Naive thymus-derived CD8-positive, alpha-beta T cell (primary cell): Measurements from ENCODE around the gene HEMK1. TPM values are rescaled to one million over a fixed set of nuclear protein-coding genes. Genes with fewer than 3 reads are reported as not detected.

Source experiments
- ATAC-seq, 2 donors: fragments of 150-1000 bp; cut with Tn5 transposase in 1 of 2; sonication (Bioruptor Pico), chemical (Tn5 transposase) in 1 of 2; 1 replicate in 1 of 2; 2 replicates in 1 of 2; pipeline ENCODE4 v1.10.0; 2021; ENCODE audit warnings: mild to moderate bottlenecking in 2 of 2, moderate library complexity in 2 of 2
- POLR2A ChIA-PET: fragments of 350-600 bp; sonication (Branson Sonifier 250); formaldehyde crosslinking; loops from one replicate; lab custom pipeline; 2021; ENCODE audit warnings: antibody characterized with exemption; lab: Charles Lee
- DNase-seq, 10 donors: peaks; one replicate each; pipeline versions ENCODE4 v3.0.0 to v3.0.0-alpha.2; 2020 to 2022
- H3K27ac Mint-ChIP-seq, 10 donors: one replicate each; pipeline ENCODE4 v1.8.0; 2020 to 2022; ENCODE audit warnings: mild to moderate bottlenecking in 10 of 10, mixed read lengths in 10 of 10, moderate library complexity in 4 of 10, inconsistent platforms in 1 of 10
- H3K27me3 Mint-ChIP-seq, 5 donors: one replicate each; pipeline ENCODE4 v1.8.0; 2021 to 2022; ENCODE audit warnings: mixed read lengths in 5 of 5
- H3K36me3 Mint-ChIP-seq, 3 donors: one replicate each; pipeline ENCODE4 v1.8.0; 2020 to 2022; ENCODE audit warnings: mixed read lengths in 3 of 3, mild to moderate bottlenecking in 2 of 3, inconsistent platforms in 1 of 3
- H3K4me1 Mint-ChIP-seq, 4 donors: one replicate each; pipeline ENCODE4 v1.8.0; 2021 to 2022; ENCODE audit warnings: mixed read lengths in 4 of 4
- H3K4me3 Mint-ChIP-seq, 10 donors: one replicate each; pipeline ENCODE4 v1.8.0; 2020 to 2022; ENCODE audit warnings: mild to moderate bottlenecking in 10 of 10, mixed read lengths in 10 of 10, moderate library complexity in 6 of 10, inconsistent platforms in 1 of 10
- H3K9me3 Mint-ChIP-seq, 9 donors: one replicate each; pipeline ENCODE4 v1.8.0; 2020 to 2022; ENCODE audit warnings: mixed read lengths in 9 of 9, mild to moderate bottlenecking in 3 of 9, inconsistent platforms in 1 of 9, moderate library complexity in 1 of 9
- polyA plus RNA-seq, 3 donors: library from polyadenylated mRNA; unstranded; fragments of 300-500 nt; fragmentation: Illumina TruSeq; gene quantifications; one replicate each; pipeline ENCODE4 v1.2.3, GENCODE V29; 2021
- total RNA-seq, 8 experiments: library from RNA in 2 of 8; stranded (reverse) in 2 of 8; gene quantifications; one replicate each; pipeline ENCODE4 v1.2.3 and lab custom pipeline; 2021 to 2026

Gene HEMK1
- total and polyA plus RNA-seq, 5 experiments from 2014 or later: 20.2 to 67.1 (median 43.1) TPM

DNA sequence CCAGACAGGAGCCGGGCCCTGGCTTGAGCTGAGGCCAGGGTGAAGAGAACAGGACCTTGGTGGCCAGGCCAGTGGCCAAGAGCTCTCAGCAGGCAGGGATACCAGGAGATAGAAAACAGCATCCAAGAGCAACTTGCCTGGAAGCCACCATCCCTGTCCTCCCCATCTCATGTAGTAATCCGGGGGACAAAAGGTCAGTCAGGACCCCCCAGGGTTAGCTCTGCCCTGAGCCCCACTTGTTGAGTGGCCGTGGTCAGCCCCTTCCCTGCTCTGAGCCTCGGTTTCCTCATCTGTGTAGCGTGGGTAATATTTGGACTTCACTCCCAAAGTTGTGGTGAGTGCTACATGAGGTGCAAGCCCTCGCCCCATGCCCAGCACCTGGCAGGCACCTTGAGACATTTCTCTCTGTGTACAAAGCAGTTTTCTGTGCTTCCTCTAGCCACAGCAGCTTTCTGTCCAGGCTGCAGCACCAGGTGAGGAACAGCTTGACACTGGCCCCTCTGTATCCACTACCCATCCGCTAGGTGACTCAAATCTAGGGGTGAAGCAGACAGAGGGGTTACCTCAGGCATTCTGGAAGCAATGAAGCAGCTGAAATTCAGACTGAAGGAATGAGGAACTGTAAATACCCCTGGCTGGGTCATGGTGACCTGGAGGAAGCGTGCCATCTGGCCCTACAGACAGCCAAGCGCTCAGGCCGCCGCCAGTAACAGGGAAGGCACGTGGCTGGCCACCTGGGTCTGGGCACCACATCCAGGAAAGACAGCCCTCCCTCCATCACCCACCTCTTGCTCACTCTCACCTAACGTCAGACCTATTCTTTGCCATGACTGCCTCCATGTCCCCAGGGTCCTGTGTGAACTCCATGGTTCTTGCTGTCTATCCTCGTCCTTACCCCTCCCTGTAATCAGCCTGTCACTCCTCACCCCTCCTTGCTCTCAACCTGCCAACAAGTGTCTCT is 35.6 kb downstream of the HEMK1 start:
- DNase-seq: no peak
- Mint-ChIP-seq H3K4me1 (peaks cover 70 to 100% (median 98%) of the 10 kb centered on the region in 4 donors), H3K36me3 (peaks cover 5 to 64% (median 33%) of the 10 kb centered on the region in 3 donors), H3K9me3 (no peaks in the 10 kb centered on the region), H3K27me3 (no peaks in the 10 kb centered on the region), H3K27ac (peak overlapping the region; percentile 88 to 99 (median 94)), H3K4me3 (peak overlapping the region; percentile 79 to 98 (median 94))
- no peak for ATAC-seq
- POLR2A ChIA-PET: interaction anchor here (1.1 to 21.2 kb wide), 7 partner anchors 5 to 30 kb away, joined by 3 to 623 read pairs (median 9); partner anchors contain the start of genes C3orf18, HEMK1 and MAPKAPK3

DNA sequence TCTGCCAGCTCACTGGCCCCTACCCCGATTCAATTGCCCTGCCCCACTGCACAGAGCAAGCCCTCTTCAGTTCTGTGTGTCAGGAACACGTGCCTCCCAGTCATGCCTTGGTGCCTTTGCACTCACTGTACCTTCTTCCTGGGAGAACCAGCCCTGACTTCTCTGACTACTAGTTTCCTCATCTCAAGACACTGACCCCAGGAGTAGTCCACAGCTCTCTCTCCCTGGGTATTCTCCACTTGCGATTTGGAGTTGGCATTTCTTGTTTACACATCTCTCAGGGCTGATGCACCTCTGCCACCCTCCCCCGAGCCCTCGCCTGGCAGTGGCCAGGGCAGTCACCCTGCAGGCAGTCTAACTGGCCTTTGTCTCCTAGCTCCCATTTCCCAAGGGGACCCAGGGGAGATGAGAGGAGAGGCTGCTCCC is 36.6 kb downstream of the HEMK1 start:
- Mint-ChIP-seq H3K27ac (peak overlapping the region; percentile 88 to 99 (median 94)), H3K4me3 (peak overlapping the region; percentile 79 to 98 (median 94)), H3K9me3 (no peaks in the 10 kb centered on the region), H3K27me3 (no peaks in the 10 kb centered on the region), H3K4me1 (peaks cover 67 to 100% (median 94%) of the 10 kb centered on the region in 4 donors), H3K36me3 (peaks cover 5 to 72% (median 40%) of the 10 kb centered on the region in 3 donors)
- DNase-seq (no peak), ATAC-seq (no peak)
- POLR2A ChIA-PET: interaction anchor here (1.1 to 21.2 kb wide), 6 partner anchors 6 to 31 kb away, joined by 3 to 623 read pairs (median 56); partner anchors contain the start of genes C3orf18 and HEMK1

DNA sequence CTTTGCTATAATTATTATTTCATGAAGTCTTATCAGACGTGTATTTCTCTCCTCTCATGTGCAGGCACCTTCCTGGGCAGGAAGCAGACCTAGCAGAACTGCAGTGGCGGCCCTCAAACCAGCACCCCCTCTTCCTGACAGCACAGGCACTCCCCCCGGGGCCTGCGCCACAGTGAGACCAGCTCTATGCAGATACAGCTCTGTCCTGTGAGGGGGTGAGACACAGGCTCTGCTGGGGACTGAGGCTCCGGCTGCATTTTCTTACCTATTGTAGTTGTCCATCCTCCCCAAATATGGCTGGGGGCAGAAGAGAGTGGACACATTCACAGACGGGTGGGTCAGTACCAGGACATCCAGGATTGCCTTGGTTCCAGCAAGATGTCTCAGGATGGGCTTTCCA is 37.3 kb downstream of the HEMK1 start:
- Mint-ChIP-seq H3K36me3 (peaks cover 5 to 72% (median 40%) of the 10 kb centered on the region in 3 donors), H3K4me3 (peak overlapping the region; percentile 79 to 98 (median 94)), H3K27me3 (no peaks in the 10 kb centered on the region), H3K4me1 (peaks cover 62 to 96% (median 89%) of the 10 kb centered on the region in 4 donors), H3K9me3 (no peaks in the 10 kb centered on the region), H3K27ac (peak overlapping the region; percentile 88 to 99 (median 94))
- POLR2A ChIA-PET: interaction anchor here (1.3 to 21.2 kb wide), 5 partner anchors 7 to 157 kb away, joined by 3 to 623 read pairs (median 104); partner anchors contain the start of genes C3orf18 and HEMK1
- DNase-seq: peak; percentile 23 to 80 (median 56)
- ATAC-seq: peak; percentile 64 to 73

DNA sequence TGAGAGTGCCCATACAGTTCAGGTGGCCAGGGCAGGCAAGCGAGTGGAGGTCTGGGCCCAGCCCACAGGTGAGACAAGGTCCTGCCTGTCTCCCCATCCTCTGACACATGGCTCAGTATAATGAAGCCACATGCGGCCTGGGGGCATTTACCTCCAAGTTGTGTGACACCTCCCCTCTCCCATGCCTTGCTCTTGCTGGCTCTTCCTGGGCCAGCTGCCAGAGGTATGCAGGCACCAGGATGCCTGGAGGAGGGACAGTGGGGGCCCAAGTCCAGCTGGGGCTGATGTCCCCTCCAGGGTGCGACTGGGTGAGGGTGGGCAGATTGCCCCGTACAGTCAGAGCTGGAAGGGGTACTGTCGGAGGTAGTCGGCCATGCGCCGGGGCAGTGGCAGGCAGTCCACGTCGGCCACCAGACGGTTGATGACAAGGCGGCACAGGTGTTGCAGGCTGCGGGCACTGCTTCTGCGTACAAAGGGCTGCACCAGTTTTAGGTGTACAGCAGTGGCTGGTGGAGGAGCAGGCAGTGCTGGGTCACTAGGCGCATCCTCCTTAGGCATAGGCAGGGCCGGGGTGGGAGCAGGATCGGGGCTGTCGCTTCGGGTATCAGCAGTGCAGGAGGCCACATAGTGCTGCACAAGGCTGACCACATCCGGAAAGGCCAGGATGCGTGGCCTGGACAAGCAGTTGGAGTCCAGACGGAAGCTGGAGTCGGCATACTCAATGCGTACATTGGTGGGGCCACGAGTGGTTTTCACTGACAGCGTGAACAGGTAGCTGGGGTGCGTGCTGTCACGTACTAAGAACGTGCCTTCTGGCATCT is 38.2 kb downstream of the HEMK1 start:
- Mint-ChIP-seq H3K27me3 (no peaks in the 10 kb centered on the region), H3K36me3 (peaks cover 5 to 70% (median 40%) of the 10 kb centered on the region in 3 donors), H3K4me3 (peak overlapping the region; percentile 92 to 98 (median 94)), H3K4me1 (peaks cover 57 to 94% (median 87%) of the 10 kb centered on the region in 4 donors), H3K27ac (peak overlapping the region; percentile 90 to 99 (median 94)), H3K9me3 (no peaks in the 10 kb centered on the region)
- ATAC-seq (no peak), DNase-seq (no peak)
- POLR2A ChIA-PET: interaction anchor here (0.9 to 21.2 kb wide), 8 partner anchors 8 to 266 kb away, joined by 3 to 623 read pairs (median 6); partner anchors contain the start of genes C3orf18, CYB561D2, HEMK1 and MAPKAPK3

DNA sequence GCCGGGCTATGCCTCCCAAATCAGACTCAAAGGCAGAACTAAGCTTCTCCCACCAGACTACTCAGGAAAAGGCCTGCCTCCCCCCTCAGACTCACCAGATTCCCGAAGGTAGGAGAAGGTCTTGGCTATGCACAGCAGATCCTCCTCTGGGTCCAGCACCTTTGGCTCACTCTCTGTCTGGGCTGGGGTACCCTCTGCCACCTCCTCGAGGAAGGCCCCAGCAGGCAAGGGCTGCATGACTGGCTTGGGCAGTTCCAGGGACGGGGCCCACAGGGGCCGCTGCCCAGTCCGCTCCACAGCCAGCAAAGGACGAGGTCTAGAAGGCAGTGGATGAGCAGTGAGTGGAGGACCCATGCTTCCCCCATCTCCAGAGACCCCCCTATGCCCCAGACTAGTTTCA is 39.0 kb downstream of the HEMK1 start:
- DNase-seq (no peak), ATAC-seq (no peak)
- H3K27ac Mint-ChIP-seq: peak overlapping the region; percentile 88 to 98 (median 94)
- H3K36me3 Mint-ChIP-seq: peaks cover 5 to 70% (median 40%) of the 10 kb centered on the region in 3 donors
- H3K4me1 Mint-ChIP-seq: peaks cover 54 to 94% (median 86%) of the 10 kb centered on the region in 4 donors
- no peaks in the 10 kb centered on the region for H3K9me3 Mint-ChIP-seq
- POLR2A ChIA-PET: interaction anchor here (0.9 to 21.2 kb wide), 7 partner anchors 8 to 267 kb away, joined by 3 to 623 read pairs (median 7); partner anchors contain the start of genes C3orf18, CYB561D2, HEMK1 and MAPKAPK3
- H3K27me3 Mint-ChIP-seq: no peaks in the 10 kb centered on the region
- peak overlapping the region; percentile 92 to 98 (median 94) for H3K4me3 Mint-ChIP-seq

DNA sequence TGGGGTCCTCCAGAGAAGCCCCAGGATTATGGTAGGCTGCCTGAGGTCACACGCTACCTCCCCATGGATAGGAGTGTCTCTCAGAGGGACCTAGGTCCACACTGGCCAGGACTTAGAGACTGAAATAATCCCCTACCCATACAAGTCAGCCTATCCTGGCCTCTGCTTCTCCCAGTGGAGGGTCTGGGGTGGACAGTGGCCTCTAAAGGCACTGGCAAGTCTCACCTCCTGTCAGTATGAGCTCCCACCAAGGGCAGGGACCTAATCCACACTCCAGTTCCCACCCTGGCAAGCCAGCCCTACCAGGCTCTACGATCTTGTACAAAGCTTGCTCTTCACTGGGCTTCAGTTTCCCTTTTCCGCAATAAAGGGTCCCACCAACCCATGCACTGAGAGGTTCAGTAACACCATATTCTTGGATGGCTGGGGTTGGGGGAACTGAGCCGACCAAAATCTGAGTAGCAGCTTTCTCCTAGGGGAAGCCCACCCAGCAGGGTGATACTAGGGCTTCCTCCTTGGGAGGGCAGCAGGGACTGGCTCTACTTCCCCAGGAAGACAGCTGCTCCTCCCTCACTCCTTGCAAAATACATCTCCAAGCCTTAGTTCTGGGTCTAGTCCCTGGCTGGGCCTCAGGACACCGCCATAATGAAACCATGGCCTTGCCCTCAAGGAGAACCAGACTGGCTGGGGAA is 39.9 kb downstream of the HEMK1 start:
- Mint-ChIP-seq H3K27me3 (no peaks in the 10 kb centered on the region), H3K4me1 (peaks cover 52 to 94% (median 86%) of the 10 kb centered on the region in 4 donors), H3K27ac (peak overlapping the region; percentile 88 to 98 (median 94)), H3K9me3 (no peaks in the 10 kb centered on the region), H3K36me3 (peaks cover 5 to 61% (median 40%) of the 10 kb centered on the region in 3 donors), H3K4me3 (peak overlapping the region; percentile 92 to 98 (median 94))
- DNase-seq (no peak), ATAC-seq (no peak)
- POLR2A ChIA-PET: interaction anchor here (0.6 to 21.2 kb wide), 12 partner anchors 7 to 310 kb away, joined by 3 to 623 read pairs (median 4); partner anchors contain the start of genes C3orf18, CYB561D2, HEMK1 and HYAL3

DNA sequence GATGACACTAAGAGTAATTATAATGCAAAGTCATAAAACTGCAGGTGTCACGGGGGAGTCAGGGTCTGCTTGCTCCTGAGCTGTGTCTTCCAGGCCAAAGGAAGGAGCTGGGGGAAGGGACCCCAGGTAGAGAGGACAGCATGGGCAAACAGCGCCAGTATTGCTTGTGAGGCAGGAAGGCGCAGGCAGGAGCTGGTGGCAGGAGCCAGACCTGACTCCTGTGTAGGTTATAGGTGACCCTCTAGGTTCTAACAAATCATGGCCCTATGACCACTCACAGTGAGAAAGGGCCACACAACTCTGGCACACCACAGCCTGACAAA is 40.4 kb downstream of the HEMK1 start:
- DNase-seq (no peak), ATAC-seq (no peak)
- H3K9me3 Mint-ChIP-seq: no peaks in the 10 kb centered on the region
- H3K4me1 Mint-ChIP-seq: peaks cover 50 to 91% (median 83%) of the 10 kb centered on the region in 4 donors
- H3K4me3 Mint-ChIP-seq: peak overlapping the region; percentile 92 to 98 (median 94)
- peak overlapping the region; percentile 88 to 98 (median 94) for H3K27ac Mint-ChIP-seq
- H3K36me3 Mint-ChIP-seq: peaks cover 5 to 57% (median 40%) of the 10 kb centered on the region in 3 donors
- POLR2A ChIA-PET: interaction anchor here (0.5 to 21.2 kb wide), 12 partner anchors 10 to 1377 kb away, joined by 3 to 623 read pairs (median 4); partner anchors contain the start of genes C3orf18, CYB561D2, HEMK1 and HYAL3
- no peaks in the 10 kb centered on the region for H3K27me3 Mint-ChIP-seq

DNA sequence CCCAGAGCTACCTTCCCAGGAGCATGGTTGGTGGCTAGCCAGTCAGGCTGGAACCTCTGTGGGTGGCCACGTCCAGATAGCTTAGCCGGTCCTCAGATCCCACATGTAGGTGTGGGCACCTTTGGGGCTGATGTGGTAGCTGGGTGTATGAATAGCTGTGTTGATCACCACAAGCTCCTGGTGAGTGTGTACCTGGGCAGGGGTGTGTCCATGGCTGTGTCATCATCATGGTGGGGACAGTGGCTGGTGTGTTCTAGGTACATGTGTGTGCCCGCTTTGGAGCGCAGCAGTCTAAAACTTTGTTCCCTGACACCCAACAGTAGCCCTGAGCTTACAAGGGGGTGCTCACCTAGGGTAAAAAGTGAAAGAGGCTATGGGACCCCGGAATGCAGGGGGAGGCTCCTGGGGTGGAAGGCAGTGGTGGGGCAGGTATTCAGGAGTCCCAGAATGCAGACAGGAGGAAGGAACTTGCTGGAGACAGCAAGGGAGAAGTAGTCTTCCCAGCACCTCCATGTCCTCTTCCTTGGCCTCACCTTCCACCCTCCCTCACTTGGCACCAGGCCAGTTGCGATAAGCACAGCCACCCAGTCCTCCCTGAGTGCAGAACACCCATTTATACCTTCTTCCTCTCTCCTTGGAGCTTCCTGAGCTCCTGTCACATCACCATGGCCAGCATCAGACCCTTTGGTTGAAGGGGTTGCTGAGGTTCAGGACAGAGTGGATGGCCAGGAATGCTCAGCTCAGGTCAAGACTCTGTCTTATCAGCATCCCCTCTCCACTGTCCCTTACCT is 41.1 kb downstream of the HEMK1 start:
- ATAC-seq: no peak

DNA sequence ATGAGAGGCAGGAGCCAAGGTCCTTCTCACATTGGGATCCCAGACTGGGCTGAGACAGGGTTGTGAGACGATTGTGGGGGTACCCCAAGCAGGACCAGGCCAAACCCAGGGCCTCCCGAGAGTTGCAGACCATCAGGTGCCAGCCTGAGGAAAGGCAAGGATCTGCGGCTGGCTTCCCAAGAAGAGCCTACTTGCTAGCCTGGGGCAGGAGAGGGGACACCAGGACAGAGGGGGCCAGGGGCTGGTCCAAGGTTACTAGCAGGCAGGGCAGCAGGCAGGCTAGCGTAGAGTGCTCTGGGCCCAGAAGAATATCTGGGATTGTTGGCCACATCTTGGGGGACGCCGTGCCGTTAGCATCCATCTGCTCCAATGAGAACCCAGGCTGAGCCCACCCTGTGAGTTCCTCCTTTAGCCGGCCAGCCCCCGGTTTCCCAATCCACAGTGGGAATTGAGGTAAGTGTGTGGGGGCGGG is 41.7 kb downstream of the HEMK1 start:
- POLR2A ChIA-PET: interaction anchor here (0.8 to 21.2 kb wide), 10 partner anchors 9 to 1517 kb away, joined by 3 to 623 read pairs (median 4); partner anchors contain the start of genes C3orf18, HEMK1, HYAL3 and MANF
- no peak for ATAC-seq
- Mint-ChIP-seq H3K4me1 (peaks cover 42 to 83% (median 76%) of the 10 kb centered on the region in 4 donors), H3K9me3 (no peaks in the 10 kb centered on the region), H3K36me3 (peaks cover 5 to 44% (median 32%) of the 10 kb centered on the region in 3 donors), H3K27ac (peak overlapping the region; percentile 88 to 98 (median 93)), H3K4me3 (peak overlapping the region; percentile 92 to 98 (median 94)), H3K27me3 (no peaks in the 10 kb centered on the region)
- DNase-seq: no peak

More for the DNA sequence above, 41.1 kb downstream of the HEMK1 start:
- Mint-ChIP-seq H3K9me3 (no peaks in the 10 kb centered on the region), H3K27ac (peak overlapping the region; percentile 88 to 98 (median 94)), H3K4me3 (peak overlapping the region; percentile 92 to 98 (median 94)), H3K4me1 (peaks cover 45 to 84% (median 77%) of the 10 kb centered on the region in 4 donors), H3K36me3 (peaks cover 5 to 51% (median 38%) of the 10 kb centered on the region in 3 donors), H3K27me3 (no peaks in the 10 kb centered on the region)
- POLR2A ChIA-PET: interaction anchor here (0.5 to 21.2 kb wide), 10 partner anchors 10 to 1376 kb away, joined by 3 to 623 read pairs (median 4); partner anchors contain the start of genes C3orf18, HEMK1, HYAL3 and MANF
- peak in 3 of 10 donors; percentile 26 to 37 (median 29) for DNase-seq
